ENCODE data around the gene MESD.

MESD gene

DNA sequence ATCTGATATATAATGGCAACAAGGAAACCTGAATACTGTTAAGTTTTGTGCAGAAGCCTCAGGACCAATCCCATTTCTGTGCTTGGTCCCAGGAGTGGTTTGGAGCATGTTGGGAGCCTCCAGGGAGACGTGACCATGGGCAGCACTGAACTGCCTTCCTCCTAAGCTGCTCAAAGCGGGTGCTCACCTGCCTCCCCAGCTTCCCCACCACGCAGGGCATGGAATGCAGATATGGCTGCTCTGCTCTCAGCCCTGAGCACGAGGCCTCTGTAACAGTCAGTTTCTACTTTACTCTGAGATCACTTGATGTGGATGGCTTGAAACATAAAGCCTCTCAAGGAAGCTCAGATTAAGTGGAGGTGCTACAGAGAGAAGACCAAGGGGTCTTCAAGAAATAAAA, 49.3 kb downstream of the MESD start:
- no peaks in the 10 kb centered on the region for H3K4me1 ChIP-seq (ENCODE audit: control insufficient read depth in 1 of 2, insufficient read depth in 1 of 2, low read depth in 1 of 2, low read length in 1 of 2)
- TF ChIP-seq, protein P1, sequence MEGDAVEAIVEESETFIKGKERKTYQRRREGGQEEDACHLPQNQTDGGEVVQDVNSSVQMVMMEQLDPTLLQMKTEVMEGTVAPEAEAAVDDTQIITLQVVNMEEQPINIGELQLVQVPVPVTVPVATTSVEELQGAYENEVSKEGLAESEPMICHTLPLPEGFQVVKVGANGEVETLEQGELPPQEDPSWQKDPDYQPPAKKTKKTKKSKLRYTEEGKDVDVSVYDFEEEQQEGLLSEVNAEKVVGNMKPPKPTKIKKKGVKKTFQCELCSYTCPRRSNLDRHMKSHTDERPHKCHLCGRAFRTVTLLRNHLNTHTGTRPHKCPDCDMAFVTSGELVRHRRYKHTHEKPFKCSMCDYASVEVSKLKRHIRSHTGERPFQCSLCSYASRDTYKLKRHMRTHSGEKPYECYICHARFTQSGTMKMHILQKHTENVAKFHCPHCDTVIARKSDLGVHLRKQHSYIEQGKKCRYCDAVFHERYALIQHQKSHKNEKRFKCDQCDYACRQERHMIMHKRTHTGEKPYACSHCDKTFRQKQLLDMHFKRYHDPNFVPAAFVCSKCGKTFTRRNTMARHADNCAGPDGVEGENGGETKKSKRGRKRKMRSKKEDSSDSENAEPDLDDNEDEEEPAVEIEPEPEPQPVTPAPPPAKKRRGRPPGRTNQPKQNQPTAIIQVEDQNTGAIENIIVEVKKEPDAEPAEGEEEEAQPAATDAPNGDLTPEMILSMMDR (IDR thresholded peaks at IDR 0.05), result no peak
- no peaks in the 10 kb centered on the region for H3K27me3 ChIP-seq
- H3K9me3 ChIP-seq, result no peaks in the 10 kb centered on the region
- peaks cover 57% of the 10 kb centered on the region for H3K36me3 ChIP-seq
- H3K27ac ChIP-seq, result no peak overlapping the region
- H3K4me3 ChIP-seq (ENCODE audit: low read depth in 1 of 2, low read length in 1 of 2), result no peak overlapping the region

DNA sequence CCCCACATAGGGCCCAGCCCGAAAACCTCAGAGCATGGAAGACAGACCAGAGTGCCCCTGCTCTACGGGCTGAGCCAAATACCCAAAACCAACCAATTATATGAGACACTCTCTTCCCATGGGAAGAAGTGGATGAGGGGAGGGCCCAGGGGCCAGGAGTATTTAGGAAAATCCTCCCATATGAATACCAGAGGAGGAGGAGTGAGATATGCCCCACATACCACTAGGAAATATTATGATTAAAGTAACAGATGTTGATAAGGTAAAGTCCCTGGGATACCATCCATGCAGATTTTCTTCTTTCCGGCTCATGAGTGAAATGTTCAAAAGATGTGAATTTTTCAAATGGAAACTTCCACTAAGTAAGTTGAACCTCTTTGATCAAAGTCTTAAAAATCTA, 50.4 kb downstream of the MESD start:
- no peak overlapping the region for H3K4me3 ChIP-seq (ENCODE audit: low read depth in 1 of 2, low read length in 1 of 2)
- TF ChIP-seq, protein P1 (IDR thresholded peaks at IDR 0.05), result no peak
- peaks cover 47% of the 10 kb centered on the region for H3K36me3 ChIP-seq
- no peaks in the 10 kb centered on the region for H3K9me3 ChIP-seq
- no peaks in the 10 kb centered on the region for H3K4me1 ChIP-seq (ENCODE audit: control insufficient read depth in 1 of 2, insufficient read depth in 1 of 2, low read depth in 1 of 2, low read length in 1 of 2)
- H3K27ac ChIP-seq, result no peak overlapping the region
- no peaks in the 10 kb centered on the region for H3K27me3 ChIP-seq

DNA sequence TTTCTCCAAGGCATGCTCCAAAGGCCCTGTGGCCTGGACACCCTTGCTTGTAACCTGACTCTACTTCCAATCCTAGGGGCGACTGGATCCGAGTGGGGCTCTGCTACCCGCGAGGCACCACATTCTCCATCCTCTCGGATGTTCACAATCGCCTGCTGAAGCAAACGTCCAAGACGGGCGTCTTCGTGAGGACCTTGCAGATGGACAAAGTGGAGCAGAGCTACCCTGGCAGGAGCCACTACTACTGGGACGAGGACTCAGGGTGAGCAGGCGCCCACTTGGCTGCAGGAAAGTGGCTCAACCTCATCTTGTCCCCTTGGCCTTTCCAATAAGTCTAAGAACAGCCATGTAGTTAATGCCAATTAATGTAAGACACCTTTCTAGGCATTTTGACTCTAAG, 51.9 kb downstream of the MESD start:
- H3K27me3 ChIP-seq, result no peaks in the 10 kb centered on the region
- no peaks in the 10 kb centered on the region for H3K4me1 ChIP-seq (ENCODE audit: control insufficient read depth in 1 of 2, insufficient read depth in 1 of 2, low read depth in 1 of 2, low read length in 1 of 2)
- H3K4me3 ChIP-seq (ENCODE audit: low read depth in 1 of 2, low read length in 1 of 2), result no peak overlapping the region
- H3K27ac ChIP-seq, result no peak overlapping the region
- H3K36me3 ChIP-seq, result peaks cover 32% of the 10 kb centered on the region
- H3K9me3 ChIP-seq, result no peaks in the 10 kb centered on the region
- TF ChIP-seq, protein P1 (IDR thresholded peaks at IDR 0.05), result no peak

DNA sequence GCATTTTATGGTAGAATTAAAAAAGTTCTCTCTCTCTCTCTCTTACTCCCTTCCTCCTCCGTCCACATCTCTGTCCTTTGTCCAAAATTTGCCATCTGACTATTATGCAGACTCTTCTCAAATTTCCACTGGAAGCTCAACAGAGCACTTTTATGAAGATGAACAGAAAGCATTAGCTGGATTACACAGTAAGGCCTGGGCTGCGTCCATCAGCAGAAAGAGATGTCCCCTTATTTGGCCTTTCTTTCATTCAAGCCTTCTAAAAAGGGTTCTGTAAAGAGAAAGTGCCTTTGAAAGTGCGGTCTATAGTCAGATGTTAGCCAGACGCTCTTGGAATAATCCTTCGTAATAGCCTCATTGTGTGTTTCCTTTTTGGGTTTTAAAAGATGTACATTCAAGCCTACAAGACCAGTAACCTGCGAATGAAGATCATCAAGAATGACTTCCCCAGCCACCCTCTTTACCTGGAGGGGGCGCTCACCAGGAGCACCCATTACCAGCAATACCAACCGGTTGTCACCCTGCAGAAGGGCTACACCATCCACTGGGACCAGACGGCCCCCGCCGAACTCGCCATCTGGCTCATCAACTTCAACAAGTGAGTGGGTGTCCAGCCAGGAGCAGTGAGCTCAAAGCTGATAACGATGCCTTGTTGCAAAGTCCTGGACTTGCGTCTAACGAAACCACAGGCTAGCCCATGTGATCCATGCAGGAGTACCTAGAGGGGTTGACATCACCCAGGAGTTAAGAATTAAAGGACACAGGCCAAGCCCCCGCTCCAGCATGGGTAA, 53.1 kb downstream of the MESD start:
- Histone ChIP-seq H3K27ac (no peak overlapping the region), H3K36me3 (peaks cover 20% of the 10 kb centered on the region), H3K4me3 (ENCODE audit: low read depth in 1 of 2, low read length in 1 of 2) (no peak overlapping the region), H3K9me3 (no peaks in the 10 kb centered on the region), H3K27me3 (no peaks in the 10 kb centered on the region), H3K4me1 (ENCODE audit: control insufficient read depth in 1 of 2, insufficient read depth in 1 of 2, low read depth in 1 of 2, low read length in 1 of 2) (no peaks in the 10 kb centered on the region)
- TF ChIP-seq, protein P1 (IDR thresholded peaks at IDR 0.05), result no peak

DNA sequence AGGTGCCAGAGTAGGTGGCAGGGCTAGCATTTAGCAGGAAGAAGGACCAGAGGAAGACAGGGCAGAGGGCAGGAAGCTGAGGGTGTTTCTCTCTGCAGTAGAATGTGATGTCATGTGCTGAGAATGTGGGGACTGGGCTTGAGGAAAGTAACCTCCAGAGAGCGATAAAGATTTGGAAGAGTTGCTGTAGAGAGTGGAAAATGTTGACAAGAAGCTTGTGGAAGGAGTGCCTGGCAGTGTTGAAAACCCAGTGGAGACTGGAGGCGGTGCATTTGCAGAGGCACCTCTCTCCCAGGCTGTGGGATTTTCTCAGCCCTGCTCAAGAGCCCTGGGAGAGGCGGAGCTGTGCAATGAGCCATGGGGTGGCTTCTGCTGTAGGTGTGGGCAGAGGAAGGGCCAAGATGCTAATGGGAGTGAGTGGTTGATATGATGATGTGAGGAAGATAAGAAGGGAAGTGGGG, 54.8 kb downstream of the MESD start:
- H3K27me3 ChIP-seq, result no peaks in the 10 kb centered on the region
- H3K27ac ChIP-seq, result no peak overlapping the region
- H3K4me3 ChIP-seq (ENCODE audit: low read depth in 1 of 2, low read length in 1 of 2), result no peak overlapping the region
- no peaks in the 10 kb centered on the region for H3K9me3 ChIP-seq
- H3K36me3 ChIP-seq, result peaks cover 7% of the 10 kb centered on the region
- H3K4me1 ChIP-seq (ENCODE audit: control insufficient read depth in 1 of 2, insufficient read depth in 1 of 2, low read depth in 1 of 2, low read length in 1 of 2), result no peaks in the 10 kb centered on the region
- TF ChIP-seq, protein P1 (IDR thresholded peaks at IDR 0.05), result no peak
